ENCODE data around the gene PFKFB4.

Gene PFKFB4

GRCh38 chr3:48565591-48566400 is 9.2 kb upstream of the PFKFB4 start:
- ChIA-PET CTCF (no interaction called here), POLR2A (interaction anchor here (1.3 kb wide), 1 partner anchor 8 kb away, joined by 4 read pairs; no protein-coding TSS in a partner anchor)
- TF ChIP-seq ARNT (IDR thresholded peaks at IDR 0.05) (no peak), TARDBP (IDR thresholded peaks at IDR 0.05) (no peak), HDGF (IDR thresholded peaks at IDR 0.05; ENCODE audit: borderline replicate concordance) (no peak), FOXM1 (IDR thresholded peaks at IDR 0.05; ENCODE audit: borderline replicate concordance) (no peak), ZNF384 (IDR thresholded peaks at IDR 0.05) (no peak), FOXK2 (IDR thresholded peaks at IDR 0.05) (no peak), CTBP1 (IDR thresholded peaks at IDR 0.05; ENCODE audit: borderline replicate concordance) (no peak), PKNOX1 (IDR thresholded peaks at IDR 0.05) (no peak), SP1 (IDR thresholded peaks at IDR 0.05) (no peak), NFRKB (IDR thresholded peaks at IDR 0.05) (no peak), BHLHE40 (IDR thresholded peaks at IDR 0.05; ENCODE audit: borderline replicate concordance) (no peak), ELF4 (IDR thresholded peaks at IDR 0.05) (no peak), SUZ12 (IDR thresholded peaks at IDR 0.05) (no peak), LEF1 (IDR thresholded peaks at IDR 0.05; ENCODE audit: borderline replicate concordance) (no peak), FOXA1 (IDR thresholded peaks at IDR 0.05) (no peak), L3MBTL2 (conservative IDR thresholded peaks at IDR 0.05) (no peak)
- no peak for DNase-seq (ENCODE audit: extremely low spot score)

- POLR2A ChIA-PET = no interaction called here
- TF ChIP-seq L3MBTL2 (conservative IDR thresholded peaks at IDR 0.05) = no peak
- TF ChIP-seq SP1 (IDR thresholded peaks at IDR 0.05) = no peak
- TF ChIP-seq LEF1 (IDR thresholded peaks at IDR 0.05; ENCODE audit: borderline replicate concordance) = no peak
- TF ChIP-seq TARDBP (IDR thresholded peaks at IDR 0.05) = no peak
- TF ChIP-seq ELF4 (IDR thresholded peaks at IDR 0.05) = no peak
- no peak for TF ChIP-seq BHLHE40 (IDR thresholded peaks at IDR 0.05; ENCODE audit: borderline replicate concordance)
- TF ChIP-seq PKNOX1 (IDR thresholded peaks at IDR 0.05) = no peak
- no peak for TF ChIP-seq SUZ12 (IDR thresholded peaks at IDR 0.05)
- no peak for TF ChIP-seq CTBP1 (IDR thresholded peaks at IDR 0.05; ENCODE audit: borderline replicate concordance)
- no peak for TF ChIP-seq ARNT (IDR thresholded peaks at IDR 0.05)
- TF ChIP-seq FOXK2 (IDR thresholded peaks at IDR 0.05) = no peak
- no peak for DNase-seq (ENCODE audit: extremely low spot score)
- CTCF ChIA-PET = no interaction called here
These were observed 8.6 kb upstream of the PFKFB4 start for GRCh38 chr3:48565186-48565585.

- ChIA-PET POLR2A (no interaction called here), CTCF (interaction anchor here (0.9 kb wide), 1 partner anchor 128 kb away, joined by 3 read pairs; no protein-coding TSS in a partner anchor)
- no peak for DNase-seq (ENCODE audit: extremely low spot score)
- TF ChIP-seq BHLHE40 (IDR thresholded peaks at IDR 0.05; ENCODE audit: borderline replicate concordance) (no peak), PKNOX1 (IDR thresholded peaks at IDR 0.05) (no peak), NFRKB (IDR thresholded peaks at IDR 0.05) (no peak), L3MBTL2 (conservative IDR thresholded peaks at IDR 0.05) (no peak), SUZ12 (IDR thresholded peaks at IDR 0.05) (no peak), FOXM1 (IDR thresholded peaks at IDR 0.05; ENCODE audit: borderline replicate concordance) (no peak), ARNT (IDR thresholded peaks at IDR 0.05) (no peak)
These were observed 8.1 kb upstream of the PFKFB4 start for GRCh38 chr3:48564667-48565066.

GRCh38 chr3:48564022-48564421 is 7.4 kb upstream of the PFKFB4 start:
- POLR2A ChIA-PET = no interaction called here
- DNase-seq (ENCODE audit: extremely low spot score) = no peak
- CTCF ChIA-PET = interaction anchor here (0.9 kb wide), 1 partner anchor 128 kb away, joined by 3 read pairs; no protein-coding TSS in a partner anchor
- TF ChIP-seq FOXA1 (IDR thresholded peaks at IDR 0.05) (no peak), SUZ12 (IDR thresholded peaks at IDR 0.05) (no peak), FOXM1 (IDR thresholded peaks at IDR 0.05; ENCODE audit: borderline replicate concordance) (no peak), CTBP1 (IDR thresholded peaks at IDR 0.05; ENCODE audit: borderline replicate concordance) (no peak), LEF1 (IDR thresholded peaks at IDR 0.05; ENCODE audit: borderline replicate concordance) (no peak), NFRKB (IDR thresholded peaks at IDR 0.05) (no peak), ELF4 (IDR thresholded peaks at IDR 0.05) (no peak), PKNOX1 (IDR thresholded peaks at IDR 0.05) (no peak), FOXK2 (IDR thresholded peaks at IDR 0.05) (no peak), L3MBTL2 (conservative IDR thresholded peaks at IDR 0.05) (no peak), HDGF (IDR thresholded peaks at IDR 0.05; ENCODE audit: borderline replicate concordance) (no peak), ARNT (IDR thresholded peaks at IDR 0.05) (no peak), SP1 (IDR thresholded peaks at IDR 0.05) (no peak), BHLHE40 (IDR thresholded peaks at IDR 0.05; ENCODE audit: borderline replicate concordance) (no peak), ZNF384 (IDR thresholded peaks at IDR 0.05) (no peak), TARDBP (IDR thresholded peaks at IDR 0.05) (no peak)

- TF ChIP-seq LEF1 (IDR thresholded peaks at IDR 0.05; ENCODE audit: borderline replicate concordance) = no peak
- no peak for TF ChIP-seq L3MBTL2 (conservative IDR thresholded peaks at IDR 0.05)
- no peak for TF ChIP-seq FOXM1 (IDR thresholded peaks at IDR 0.05; ENCODE audit: borderline replicate concordance)
- no peak for TF ChIP-seq ELF4 (IDR thresholded peaks at IDR 0.05)
- TF ChIP-seq SUZ12 (IDR thresholded peaks at IDR 0.05) = no peak
- TF ChIP-seq PKNOX1 (IDR thresholded peaks at IDR 0.05) = no peak
- no peak for TF ChIP-seq ARNT (IDR thresholded peaks at IDR 0.05)
- no peak for TF ChIP-seq FOXK2 (IDR thresholded peaks at IDR 0.05)
- TF ChIP-seq HDGF (IDR thresholded peaks at IDR 0.05; ENCODE audit: borderline replicate concordance) = no peak
- no peak for TF ChIP-seq NFRKB (IDR thresholded peaks at IDR 0.05)
- no peak for TF ChIP-seq BHLHE40 (IDR thresholded peaks at IDR 0.05; ENCODE audit: borderline replicate concordance)
- no peak for TF ChIP-seq FOXA1 (IDR thresholded peaks at IDR 0.05)
- TF ChIP-seq ZNF384 (IDR thresholded peaks at IDR 0.05) = no peak
- TF ChIP-seq TARDBP (IDR thresholded peaks at IDR 0.05) = no peak
- no peak for TF ChIP-seq SP1 (IDR thresholded peaks at IDR 0.05)
- no peak for TF ChIP-seq CTBP1 (IDR thresholded peaks at IDR 0.05; ENCODE audit: borderline replicate concordance)
- CTCF ChIA-PET = interaction anchor here (0.9 kb wide), 1 partner anchor 127 kb away, joined by 3 read pairs; no protein-coding TSS in a partner anchor
- DNase-seq (ENCODE audit: extremely low spot score) = no peak
- POLR2A ChIA-PET = no interaction called here
These were observed 6.8 kb upstream of the PFKFB4 start, which contains the start of gene UCN2 for GRCh38 chr3:48563382-48563918. Gene UCN2 (minus strand): TSS chr3:48563781. CDS start chr3:48563124, 657 bp downstream.
